Measurements from ENCODE around the gene MED10. TPM values are rescaled to one million over a fixed set of nuclear protein-coding genes. Genes with fewer than 3 reads are reported as not detected.

MED10 gene
- total and polyA plus RNA-seq, 4 donors, result 18.9 to 34.3 (median 31.4) TPM

- no peak for TF ChIP-seq CTCF (IDR thresholded peaks at IDR 0.05; ENCODE audit: control extremely low read depth, extremely low read depth)
- Histone ChIP-seq H3K9me3 (ENCODE audit: control insufficient read depth in 4 of 4, insufficient read depth in 3 of 4, low read length in 3 of 4) (peaks cover 0 to 5% (median 0%) of the 10 kb centered on the region in 4 donors), H3K27ac (ENCODE audit: low read depth in 1 of 2, low read length in 1 of 2) (no peak overlapping the region), H3K27me3 (ENCODE audit: control insufficient read depth in 3 of 3, insufficient read depth in 3 of 3, low read length in 2 of 3) (peaks cover 0 to 7% (median 3%) of the 10 kb centered on the region in 3 donors), H3K4me1 (ENCODE audit: control insufficient read depth in 5 of 5, insufficient read depth in 5 of 5, low read length in 5 of 5) (peaks cover 0 to 1% (median 0%) of the 10 kb centered on the region in 5 donors), H3K4me3 (no peak overlapping the region), H3K36me3 (ENCODE audit: control insufficient read depth in 4 of 4, insufficient read depth in 4 of 4, low read length in 4 of 4) (no peaks in the 10 kb centered on the region), H3K9ac (ENCODE audit: insufficient read depth in 1 of 2, low read length in 2 of 2) (no peak overlapping the region)
- no peak for ATAC-seq (ENCODE audit: insufficient read depth, low FRiP score)
- DNase-seq, result no peak
- WGBS, 2 donors, result 88 to 91% methylated on average over 9 of the region's 9 CpGs
Observed at GRCh38 chr5:6410421-6410820, 32.1 kb upstream of the MED10 start.

GRCh38 chr5:6408627-6409446, 30.5 kb upstream of the MED10 start:
- H3K27ac ChIP-seq (ENCODE audit: low read depth in 1 of 2, low read length in 1 of 2), result no peak overlapping the region
- TF ChIP-seq CTCF (IDR thresholded peaks at IDR 0.05; ENCODE audit: control extremely low read depth, extremely low read depth), result no peak
- 78 to 83% methylated on average over 8 of the region's 8 CpGs for WGBS, 2 donors
- H3K27me3 ChIP-seq (ENCODE audit: control insufficient read depth in 3 of 3, insufficient read depth in 3 of 3, low read length in 2 of 3), result peaks cover 0 to 7% (median 3%) of the 10 kb centered on the region in 3 donors
- no peak overlapping the region for H3K9ac ChIP-seq (ENCODE audit: insufficient read depth in 1 of 2, low read length in 2 of 2)
- H3K36me3 ChIP-seq (ENCODE audit: control insufficient read depth in 4 of 4, insufficient read depth in 4 of 4, low read length in 4 of 4), result no peaks in the 10 kb centered on the region
- no peak overlapping the region for H3K4me3 ChIP-seq
- H3K4me1 ChIP-seq (ENCODE audit: control insufficient read depth in 5 of 5, insufficient read depth in 5 of 5, low read length in 5 of 5), result peaks cover 0 to 1% (median 0%) of the 10 kb centered on the region in 5 donors
- ATAC-seq (ENCODE audit: insufficient read depth, low FRiP score) (no peak), DNase-seq (no peak)
- peaks cover 0 to 5% (median 0%) of the 10 kb centered on the region in 4 donors for H3K9me3 ChIP-seq (ENCODE audit: control insufficient read depth in 4 of 4, insufficient read depth in 3 of 4, low read length in 3 of 4)

- TF ChIP-seq CTCF (IDR thresholded peaks at IDR 0.05; ENCODE audit: control extremely low read depth, extremely low read depth), result no peak
- ATAC-seq (ENCODE audit: insufficient read depth, low FRiP score), result no peak
Observed at GRCh38 chr5:6408260-6408596, 29.9 kb upstream of the MED10 start.

More at GRCh38 chr5:6408260-6408596, 29.9 kb upstream of the MED10 start:
- no peak overlapping the region for H3K27ac ChIP-seq (ENCODE audit: low read depth in 1 of 2, low read length in 1 of 2)
- H3K36me3 ChIP-seq (ENCODE audit: control insufficient read depth in 4 of 4, insufficient read depth in 4 of 4, low read length in 4 of 4), result no peaks in the 10 kb centered on the region
- H3K9me3 ChIP-seq (ENCODE audit: control insufficient read depth in 4 of 4, insufficient read depth in 3 of 4, low read length in 3 of 4), result peaks cover 0 to 5% (median 0%) of the 10 kb centered on the region in 4 donors
- DNase-seq, result no peak
- WGBS, 2 donors, result 61 to 83% methylated on average over 5 of the region's 5 CpGs
- H3K27me3 ChIP-seq (ENCODE audit: control insufficient read depth in 3 of 3, insufficient read depth in 3 of 3, low read length in 2 of 3), result peaks cover 0 to 6% (median 3%) of the 10 kb centered on the region in 3 donors
- no peak overlapping the region for H3K4me3 ChIP-seq
- peaks cover 0 to 1% (median 0%) of the 10 kb centered on the region in 5 donors for H3K4me1 ChIP-seq (ENCODE audit: control insufficient read depth in 5 of 5, insufficient read depth in 5 of 5, low read length in 5 of 5)
- H3K9ac ChIP-seq (ENCODE audit: insufficient read depth in 1 of 2, low read length in 2 of 2), result no peak overlapping the region
